EL (cell line): ENCODE results near the gene SPATA31D4.

Experiments used
- DNase-seq: peaks from one replicate; pipeline ENCODE4 v3.0.0-alpha.2; 2016

SPATA31D4 gene

DNA sequence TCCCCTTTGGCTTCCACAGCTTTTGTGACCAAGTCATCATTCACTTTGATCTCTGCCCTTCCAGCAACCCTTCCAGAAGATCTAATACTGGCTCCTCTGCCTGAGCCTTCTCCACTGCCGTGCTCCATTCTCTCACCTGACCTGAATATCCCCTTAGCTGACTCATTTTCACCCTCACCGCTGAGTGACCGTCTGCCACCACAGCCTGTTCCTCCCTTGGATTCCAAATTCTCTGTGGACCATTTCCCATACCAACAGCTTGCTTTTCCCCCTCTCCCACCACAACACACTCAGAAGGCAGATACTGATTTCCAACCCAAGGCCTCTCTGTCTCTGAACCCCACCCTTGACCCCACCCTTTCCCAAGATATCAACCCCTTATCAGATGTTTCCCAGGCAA is 39.8 kb downstream of the SPATA31D4 start:
- no peak for DNase-seq

DNA sequence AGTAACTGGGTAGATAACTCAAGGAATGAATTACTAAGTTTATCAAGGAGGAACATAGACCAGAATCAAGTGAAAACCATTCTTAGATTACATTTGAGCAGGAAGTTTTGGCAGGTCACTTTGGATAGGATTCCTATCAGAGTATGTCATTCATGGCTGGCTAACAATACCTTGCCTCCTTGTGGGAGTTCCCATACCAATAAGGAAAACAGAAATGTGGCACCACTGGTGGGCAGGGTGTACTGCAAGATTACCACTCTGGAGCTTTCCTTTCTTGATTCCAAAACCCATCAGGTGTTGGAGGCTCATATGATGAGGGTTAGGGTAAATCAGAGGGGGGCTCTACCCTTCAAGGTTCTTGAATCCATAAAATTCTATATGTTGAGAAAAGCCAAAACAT is 41.7 kb downstream of the SPATA31D4 start:
- peak; percentile 11 for DNase-seq

DNA sequence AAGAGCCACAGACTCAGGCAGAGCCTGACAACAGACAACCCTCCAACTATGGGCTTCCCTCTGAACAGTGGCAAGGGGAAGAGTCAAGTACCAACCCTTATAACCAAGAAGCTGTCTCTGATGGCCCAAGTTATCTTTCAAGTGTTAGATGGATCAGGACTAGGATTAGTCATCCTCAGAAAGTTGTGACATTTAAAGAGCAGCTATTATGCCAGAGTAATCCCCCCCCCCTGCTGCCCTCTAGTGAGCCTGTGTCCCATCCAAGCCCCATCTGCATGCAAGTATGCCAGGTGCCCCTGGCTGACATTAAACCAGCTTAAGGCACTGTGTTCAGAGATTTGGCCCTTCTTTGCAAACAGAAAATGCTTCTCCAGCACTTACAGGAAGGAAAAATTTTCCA is 43.5 kb downstream of the SPATA31D4 start:
- no peak for DNase-seq

DNA sequence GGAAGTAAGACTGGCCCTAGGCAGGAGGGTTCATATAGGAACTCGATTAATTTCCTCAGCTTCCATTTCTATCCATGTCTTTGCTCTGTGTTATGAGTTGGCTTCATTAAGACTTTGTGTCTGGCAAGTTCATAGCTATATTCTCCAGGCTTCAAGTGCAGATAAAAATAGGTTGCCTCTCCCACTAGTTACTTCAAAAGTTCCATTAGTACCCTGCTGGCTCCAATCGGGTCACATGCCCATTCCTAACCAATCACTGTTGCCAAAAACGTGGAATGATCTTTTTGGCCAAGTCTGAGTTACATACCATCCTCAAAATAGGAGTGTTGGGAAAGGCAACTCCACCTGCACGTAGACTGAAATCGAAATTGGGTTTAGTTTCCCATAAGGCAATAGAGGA is 46.5 kb downstream of the SPATA31D4 start:
- DNase-seq: no peak

DNA sequence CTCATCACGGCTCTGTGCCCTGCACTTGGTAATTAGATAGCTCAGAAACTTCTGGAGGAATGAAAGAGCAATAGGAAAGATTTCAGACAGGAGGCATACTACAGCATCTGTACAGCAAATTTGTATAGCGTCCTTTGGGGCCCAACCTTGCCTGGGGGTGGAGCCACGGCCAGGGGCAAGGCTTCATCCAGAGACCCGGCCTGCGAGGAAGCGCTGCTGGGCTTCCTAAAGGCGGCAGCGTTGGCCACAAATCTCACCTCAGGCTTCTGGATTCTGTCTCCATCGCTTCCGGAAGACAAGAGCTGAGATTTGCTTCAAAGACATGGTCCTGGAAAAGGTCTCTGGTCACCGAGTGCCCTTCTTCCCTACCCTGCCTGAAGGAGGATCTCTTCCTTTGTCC is 48.1 kb downstream of the SPATA31D4 start:
- no peak for DNase-seq

DNA sequence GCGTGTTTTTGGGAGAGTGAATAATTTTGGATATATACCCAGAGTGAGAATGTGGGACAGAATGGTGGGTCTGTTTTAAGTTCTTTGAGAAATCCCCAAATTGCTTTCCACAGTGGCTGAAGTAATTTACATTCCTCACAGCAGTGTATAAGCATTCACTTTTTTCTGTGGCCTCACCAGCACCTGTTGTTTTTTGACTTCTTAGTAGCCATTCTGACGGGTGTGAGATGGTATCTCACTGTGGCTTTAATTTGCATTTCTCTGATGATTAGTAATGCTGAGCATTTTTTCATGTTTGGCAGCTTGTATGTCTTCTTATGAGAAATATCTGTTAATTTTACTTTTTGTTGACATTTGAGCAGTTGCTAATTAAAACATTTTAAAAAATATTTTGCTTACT is 51.0 kb downstream of the SPATA31D4 start:
- no peak for DNase-seq

DNA sequence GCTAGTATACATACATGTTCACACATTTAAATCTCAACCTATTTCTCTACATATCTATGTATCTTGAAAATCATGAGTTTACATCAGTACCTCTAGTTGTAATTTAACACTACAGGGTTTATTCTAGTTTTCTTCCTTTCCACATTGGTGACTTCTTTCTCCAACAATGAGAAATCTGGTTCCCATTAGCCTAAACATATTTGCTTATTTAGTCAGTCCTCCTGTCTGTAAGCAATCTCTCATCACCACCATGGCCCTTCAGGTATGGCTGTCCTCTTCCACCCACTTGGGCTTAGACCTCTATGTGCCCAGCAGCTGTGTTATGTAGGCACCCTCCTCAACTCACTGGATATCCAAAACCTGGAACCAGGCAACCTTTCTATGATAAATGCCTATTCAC is 52.3 kb downstream of the SPATA31D4 start:
- no peak for DNase-seq

DNA sequence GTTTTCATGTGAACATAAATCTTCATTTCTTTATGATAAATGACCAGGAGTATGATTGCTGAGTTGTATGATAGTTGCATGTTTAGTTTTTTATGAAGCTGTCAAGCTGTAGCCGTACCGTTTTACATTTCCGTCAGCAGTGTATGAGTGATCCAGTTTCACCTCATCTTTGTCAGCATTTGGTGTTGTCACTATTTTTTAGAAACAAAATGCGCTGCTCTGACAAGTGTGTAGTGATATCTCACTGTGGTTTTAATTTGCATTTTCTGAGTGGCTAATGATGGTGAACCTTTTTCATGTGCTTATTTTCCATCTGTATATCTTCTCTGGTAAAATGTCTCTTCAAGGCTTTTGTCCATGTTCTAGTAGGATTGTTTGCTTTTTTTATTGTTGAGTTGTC is 53.7 kb downstream of the SPATA31D4 start:
- DNase-seq: no peak
